ENCODE data around the gene FAM13C.

GRCh38 chr10:59383908-59384307 is 21.6 kb upstream of the FAM13C start:
- TF ChIP-seq POLR2A (IDR thresholded peaks at IDR 0.05) (no peak), CTCF (IDR thresholded peaks at IDR 0.05) (no peak)
